ENCODE measurements around the gene CACNB4. TPM values are rescaled to one million over a fixed set of nuclear protein-coding genes. Genes with fewer than 3 reads are reported as not detected.

The CACNB4 gene
- polyA plus RNA-seq, 2 of the 4 experiments (the other 2 are of a cell fraction) = 0.25 to 0.53 TPM

GRCh38 chr2:151971301-151972051, 127.4 kb downstream of the CACNB4 start:
- no peak for FAIRE-seq
- H3K9me3 ChIP-seq = no peaks in the 10 kb centered on the region
- POLR2A ChIA-PET = no interaction called here

GRCh38 chr2:151968770-151969470, 129.9 kb downstream of the CACNB4 start:
- H3K9me3 ChIP-seq = no peaks in the 10 kb centered on the region
- CTCF ChIA-PET = interaction anchor here (0.7 kb wide), 1 partner anchor 30 kb away, joined by 3 read pairs; no protein-coding TSS in a partner anchor
- DNase-seq (ENCODE audit: low read depth in 1 of 2, low spot score in 1 of 2) = no peak
- H3K4me3 ChIP-seq = no peak overlapping the region
- FAIRE-seq = no peak
- no peaks in the 10 kb centered on the region for H3K4me1 ChIP-seq
- no peak overlapping the region for H3K4me2 ChIP-seq
- no peak for ATAC-seq
- 51% methylated on average over 4 of the region's 4 CpGs for WGBS (ENCODE audit: missing lambda C conversion rate)
- H3K27ac ChIP-seq = no peak overlapping the region
- POLR2A ChIA-PET = no interaction called here
- TF ChIP-seq FOSL2 (IDR thresholded peaks at IDR 0.05) (no peak), FOSL2 (CRISPR knock-in tag; IDR thresholded peaks at IDR 0.05) (no peak), ZC3H11A (IDR thresholded peaks at IDR 0.05) (no peak)

More at GRCh38 chr2:151971301-151972051, 127.4 kb downstream of the CACNB4 start:
- TF ChIP-seq JUN (IDR thresholded peaks at IDR 0.05) (no peak), TFCP2L1 (CRISPR knock-in tag; IDR thresholded peaks at IDR 0.05) (no peak), RFX5 (IDR thresholded peaks at IDR 0.05) (no peak), MYC (IDR thresholded peaks at IDR 0.05; ENCODE audit: borderline replicate concordance, low read length) (no peak), FOSB (CRISPR knock-in tag; IDR thresholded peaks at IDR 0.05) (no peak), ZNF302 (CRISPR knock-in tag; IDR thresholded peaks at IDR 0.05) (no peak), E2F6 (IDR thresholded peaks at IDR 0.05; ENCODE audit: borderline replicate concordance, low read depth) (no peak), TP53 (CRISPR knock-in tag; IDR thresholded peaks at IDR 0.05) (no peak), JUNB (IDR thresholded peaks at IDR 0.05) (no peak), ZC3H11A (IDR thresholded peaks at IDR 0.05) (no peak), FOSL2 (IDR thresholded peaks at IDR 0.05) (no peak), FOSL2 (CRISPR knock-in tag; IDR thresholded peaks at IDR 0.05) (no peak), CHD2 (IDR thresholded peaks at IDR 0.05; ENCODE audit: low read length, partially characterized antibody) (no peak), HES2 (IDR thresholded peaks at IDR 0.05) (no peak), RARB (CRISPR knock-in tag; IDR thresholded peaks at IDR 0.05) (no peak), MAFK (IDR thresholded peaks at IDR 0.05; ENCODE audit: partially characterized antibody) (no peak), EHF (CRISPR knock-in tag; IDR thresholded peaks at IDR 0.05) (no peak), HOXA7 (CRISPR knock-in tag; IDR thresholded peaks at IDR 0.05) (no peak), NFE2L2 (conservative IDR thresholded peaks at IDR 0.05; ENCODE audit: low read length) (no peak), HEYL (CRISPR knock-in tag; IDR thresholded peaks at IDR 0.05) (no peak), RNF2 (IDR thresholded peaks at IDR 0.05; ENCODE audit: borderline replicate concordance, low read depth) (no peak)
- H3K27ac ChIP-seq = no peak overlapping the region
- H3K4me1 ChIP-seq = no peaks in the 10 kb centered on the region
- H3K4me2 ChIP-seq = no peak overlapping the region
- 78% methylated on average over 13 of the region's 13 CpGs for WGBS (ENCODE audit: missing lambda C conversion rate)
- no peak overlapping the region for H3K4me3 ChIP-seq
- ATAC-seq = no peak
- DNase-seq (ENCODE audit: low read depth in 1 of 2, low spot score in 1 of 2) = no peak
- CTCF ChIA-PET = interaction anchor here (1.1 to 1.3 kb wide), 2 partner anchors 10 to 27 kb away, joined by 3 to 6 read pairs; no protein-coding TSS in a partner anchor

- H3K4me3 ChIP-seq = no peak overlapping the region
- ChIA-PET POLR2A (no interaction called here), CTCF (interaction anchor here (0.7 kb wide), 1 partner anchor 31 kb away, joined by 3 read pairs; no protein-coding TSS in a partner anchor)
- no peaks in the 10 kb centered on the region for H3K9me3 ChIP-seq
- H3K4me2 ChIP-seq = no peak overlapping the region
- H3K27ac ChIP-seq = no peak overlapping the region
- 58% methylated on average over 11 of the region's 11 CpGs for WGBS (ENCODE audit: missing lambda C conversion rate)
- FAIRE-seq = no peak
- no peaks in the 10 kb centered on the region for H3K4me1 ChIP-seq
- ATAC-seq = no peak
- DNase-seq (ENCODE audit: low read depth in 1 of 2, low spot score in 1 of 2) = no peak
- TF ChIP-seq ATOH8 (CRISPR knock-in tag; IDR thresholded peaks at IDR 0.05; ENCODE audit: low read depth) = no peak
- TF ChIP-seq MAFK (IDR thresholded peaks at IDR 0.05; ENCODE audit: partially characterized antibody) = no peak
- no peak for TF ChIP-seq MYC (IDR thresholded peaks at IDR 0.05; ENCODE audit: borderline replicate concordance, low read length)
- TF ChIP-seq RFX5 (IDR thresholded peaks at IDR 0.05) = no peak
- TF ChIP-seq KDM1A (IDR thresholded peaks at IDR 0.05; ENCODE audit: low read depth) = no peak
- no peak for TF ChIP-seq ESRRA (IDR thresholded peaks at IDR 0.05; ENCODE audit: borderline replicate concordance, low read length)
- no peak for TF ChIP-seq EHMT2 (IDR thresholded peaks at IDR 0.05; ENCODE audit: low read depth)
- TF ChIP-seq CHD2 (IDR thresholded peaks at IDR 0.05; ENCODE audit: low read length, partially characterized antibody) = no peak
- no peak for TF ChIP-seq BCL3 (IDR thresholded peaks at IDR 0.05)
- no peak for TF ChIP-seq RNF2 (IDR thresholded peaks at IDR 0.05; ENCODE audit: borderline replicate concordance, low read depth)
- no peak for TF ChIP-seq EP300 (IDR thresholded peaks at IDR 0.05)
- no peak for TF ChIP-seq RCOR1 (IDR thresholded peaks at IDR 0.05; ENCODE audit: low read depth, low read length)
- TF ChIP-seq TP53 (CRISPR knock-in tag; IDR thresholded peaks at IDR 0.05) = no peak
- no peak for TF ChIP-seq NPAS2 (CRISPR knock-in tag; IDR thresholded peaks at IDR 0.05; ENCODE audit: borderline replicate concordance)
Observed at GRCh38 chr2:151967829-151968722, 130.8 kb downstream of the CACNB4 start.
